Mucosa of gallbladder (tissue), 1 donor: ENCODE results near the gene ABCF2. TPM values are rescaled to one million over a fixed set of nuclear protein-coding genes. Genes with fewer than 3 reads are reported as not detected.

ENCODE experiments used
- DNase-seq: peaks from one replicate; pipeline ENCODE4 v3.0.0-alpha.2; 2020; ENCODE audit warnings: low spot score
- total RNA-seq: library from RNA; stranded (reverse); gene quantifications from one replicate; pipeline ENCODE4 v1.2.1, GENCODE V29; 2021
- donor health status: DM: no; HTN: no; CAD: no.

Gene ABCF2
- total RNA-seq, 1 donor from 2014 or later, result 25.3 TPM

DNA sequence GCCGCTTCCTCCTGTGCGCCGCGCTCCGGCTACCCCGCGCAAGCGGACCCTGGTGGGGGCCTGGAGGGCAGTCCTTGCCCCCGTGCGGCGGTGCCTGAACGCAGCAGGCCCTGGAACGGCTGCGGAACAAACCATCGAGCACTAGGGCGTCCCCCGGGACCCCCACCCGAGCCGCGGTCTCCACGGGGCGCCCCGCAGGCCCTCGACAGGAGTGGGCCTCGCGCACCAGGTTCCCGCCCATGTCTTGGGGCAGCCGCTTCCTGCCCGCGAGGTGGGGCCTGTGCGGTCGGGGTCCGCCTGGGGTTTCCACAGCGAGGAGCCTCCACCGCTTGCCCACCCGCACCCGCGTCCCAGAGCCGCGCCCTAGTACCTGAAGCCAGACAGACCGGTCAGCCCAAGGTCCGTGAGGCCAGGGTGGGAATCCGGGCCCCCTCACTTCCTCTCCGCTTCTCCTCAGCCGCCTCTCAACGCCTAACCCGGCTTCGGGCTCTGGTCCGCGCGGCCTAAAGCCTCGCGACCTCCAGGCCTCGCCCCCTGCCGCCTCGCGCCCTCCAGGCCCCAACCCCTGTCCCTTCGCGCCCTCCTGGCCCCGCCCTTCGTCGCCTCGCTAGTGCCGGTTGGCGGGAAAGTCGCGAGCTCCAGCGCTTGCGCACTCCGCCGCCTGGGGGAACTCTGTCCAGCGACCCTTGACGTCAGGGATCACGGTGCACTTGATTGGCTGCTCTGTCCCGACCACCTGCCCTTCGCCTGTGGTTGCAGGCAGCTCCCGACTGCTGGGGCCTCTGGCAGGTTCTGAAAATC is 52.6 kb downstream of the ABCF2 start:
- peak; percentile 31 for DNase-seq

DNA sequence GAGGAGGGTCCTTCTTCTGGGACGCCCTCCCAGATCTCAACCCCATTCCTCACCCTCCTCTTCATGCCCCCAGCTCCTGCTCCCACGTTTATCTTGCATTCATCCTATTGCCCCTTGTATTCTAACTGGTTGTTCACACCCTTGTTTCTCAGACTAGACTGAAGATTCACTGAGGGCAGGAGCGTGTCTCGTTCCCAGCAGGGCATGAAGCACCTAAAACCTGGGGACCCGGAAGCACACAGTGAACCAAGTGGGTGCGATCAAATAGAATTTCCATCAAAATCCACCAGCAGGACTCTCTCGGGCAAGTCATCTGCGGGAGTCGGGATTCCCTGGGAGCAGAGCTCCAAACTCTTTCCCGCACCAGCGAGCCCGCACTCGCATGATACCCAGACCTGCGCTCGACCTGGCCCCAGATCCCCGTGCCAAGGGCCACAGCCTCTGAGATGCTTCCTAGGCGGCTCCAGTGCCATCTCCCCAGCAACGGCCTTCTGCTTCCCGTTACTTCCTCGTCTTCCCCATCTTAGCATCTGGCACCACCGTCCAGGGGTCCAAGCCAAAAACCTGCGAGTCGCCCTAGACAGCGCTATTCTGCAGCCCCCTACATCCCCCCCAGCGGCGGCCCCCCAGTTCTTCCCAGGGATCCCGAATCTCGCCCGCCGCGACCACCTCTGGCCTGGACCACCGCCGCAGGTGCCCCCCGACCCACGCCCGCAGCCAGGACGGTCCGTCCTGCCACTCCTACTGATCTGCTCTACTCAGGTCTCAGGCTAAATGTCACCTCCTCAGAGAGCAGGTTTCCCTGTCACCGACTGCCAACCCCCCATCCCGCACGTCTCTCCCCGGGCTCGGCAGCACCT is 53.4 kb downstream of the ABCF2 start:
- no peak for DNase-seq

DNA sequence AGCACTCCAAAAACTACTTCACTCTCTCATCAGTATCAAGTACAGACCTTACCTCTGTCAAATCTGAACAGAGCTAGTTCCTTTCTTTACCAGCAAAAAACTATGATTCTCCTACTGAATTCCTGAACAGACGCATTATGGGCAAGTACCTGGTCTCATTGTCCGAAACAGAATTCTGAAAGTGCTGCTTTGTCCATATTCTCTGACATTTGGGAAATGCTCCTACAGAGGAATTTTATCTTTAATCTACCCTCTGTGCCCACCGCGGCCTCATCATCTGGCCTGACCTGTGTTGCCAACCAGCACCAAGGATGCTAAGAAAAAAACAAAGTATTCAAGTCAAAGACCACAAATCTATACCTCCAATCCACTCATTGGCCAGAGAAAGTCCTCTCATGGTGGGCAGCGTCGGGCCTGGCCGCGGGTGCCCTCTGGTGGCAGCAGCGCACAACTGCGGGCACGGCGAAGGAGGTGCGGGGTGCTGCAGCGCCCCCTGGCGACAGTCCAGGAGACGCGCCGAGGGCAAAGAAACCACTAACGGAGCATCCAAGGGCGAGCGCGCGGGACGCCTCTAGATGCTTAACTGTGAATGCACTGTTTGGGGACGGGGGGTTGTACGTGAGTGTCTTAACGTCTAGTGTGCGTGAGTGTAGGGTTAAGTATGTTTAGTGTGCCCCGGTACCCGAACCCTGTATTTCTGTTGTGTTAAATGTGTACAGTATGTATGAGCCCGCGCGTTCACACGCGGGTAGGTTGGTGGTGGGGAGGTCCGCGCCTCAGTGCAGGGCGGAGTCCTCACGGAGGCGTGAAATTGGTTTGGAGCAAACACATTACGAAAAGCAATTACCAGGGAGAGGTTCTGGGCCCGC is 54.5 kb downstream of the ABCF2 start:
- DNase-seq, result peak; percentile 76

DNA sequence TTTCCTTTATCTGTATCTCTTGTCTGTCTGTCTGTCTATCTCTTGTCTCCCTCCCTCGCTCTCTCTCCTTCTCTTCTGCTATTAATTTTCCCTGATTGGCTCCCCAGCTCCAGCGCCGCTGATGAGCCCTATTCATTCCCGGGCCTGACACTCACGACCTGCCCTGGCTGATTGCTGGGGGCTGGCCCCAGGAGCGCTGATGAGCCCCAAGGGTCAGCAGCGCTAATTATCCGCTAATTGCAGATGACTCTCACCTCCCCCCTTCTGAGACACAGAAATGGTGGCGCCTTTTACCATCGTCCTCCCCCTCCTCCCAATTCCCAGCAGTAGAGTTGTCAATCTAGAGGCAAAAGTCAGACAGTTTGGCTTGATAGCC is 58.2 kb downstream of the ABCF2 start:
- no peak for DNase-seq

DNA sequence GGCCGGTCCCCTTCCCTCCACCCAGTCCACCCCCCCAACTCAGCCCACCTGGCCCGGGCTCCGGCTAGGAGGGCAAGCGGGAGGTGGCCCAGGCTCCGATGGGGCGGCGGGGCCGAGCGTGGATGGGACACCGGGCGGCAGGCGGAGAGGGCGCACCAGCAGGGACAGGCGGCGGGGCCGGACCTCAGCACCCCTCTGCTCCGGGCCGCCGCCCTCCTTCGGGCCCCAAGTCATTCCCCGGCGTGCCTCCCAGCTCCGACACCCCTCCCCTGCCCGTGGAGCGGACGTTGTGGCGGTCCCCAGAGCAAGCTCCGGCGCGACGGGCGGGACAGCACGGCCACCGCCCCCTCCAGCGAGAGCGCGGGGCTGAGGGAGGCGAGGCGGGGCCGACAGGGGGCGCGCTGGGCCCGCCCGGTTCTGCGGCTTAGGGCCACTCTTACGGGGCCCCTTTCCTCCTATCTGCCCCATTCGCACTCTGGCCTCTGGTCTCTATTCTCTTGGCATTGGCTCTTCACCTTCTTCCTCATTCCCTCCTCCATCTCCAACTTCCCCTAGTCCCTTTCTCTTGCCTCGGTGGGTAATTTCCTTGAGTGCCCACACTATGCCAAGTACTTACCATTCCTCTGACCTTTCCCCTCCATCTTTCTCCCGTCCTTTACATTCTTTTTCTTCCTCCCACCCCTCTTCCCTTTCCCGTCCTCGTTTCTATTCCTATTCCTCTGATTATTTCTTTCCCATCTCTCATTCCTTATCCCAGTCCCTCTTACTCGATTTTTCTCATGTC is 58.8 kb downstream of the ABCF2 start:
- DNase-seq, result no peak

DNA sequence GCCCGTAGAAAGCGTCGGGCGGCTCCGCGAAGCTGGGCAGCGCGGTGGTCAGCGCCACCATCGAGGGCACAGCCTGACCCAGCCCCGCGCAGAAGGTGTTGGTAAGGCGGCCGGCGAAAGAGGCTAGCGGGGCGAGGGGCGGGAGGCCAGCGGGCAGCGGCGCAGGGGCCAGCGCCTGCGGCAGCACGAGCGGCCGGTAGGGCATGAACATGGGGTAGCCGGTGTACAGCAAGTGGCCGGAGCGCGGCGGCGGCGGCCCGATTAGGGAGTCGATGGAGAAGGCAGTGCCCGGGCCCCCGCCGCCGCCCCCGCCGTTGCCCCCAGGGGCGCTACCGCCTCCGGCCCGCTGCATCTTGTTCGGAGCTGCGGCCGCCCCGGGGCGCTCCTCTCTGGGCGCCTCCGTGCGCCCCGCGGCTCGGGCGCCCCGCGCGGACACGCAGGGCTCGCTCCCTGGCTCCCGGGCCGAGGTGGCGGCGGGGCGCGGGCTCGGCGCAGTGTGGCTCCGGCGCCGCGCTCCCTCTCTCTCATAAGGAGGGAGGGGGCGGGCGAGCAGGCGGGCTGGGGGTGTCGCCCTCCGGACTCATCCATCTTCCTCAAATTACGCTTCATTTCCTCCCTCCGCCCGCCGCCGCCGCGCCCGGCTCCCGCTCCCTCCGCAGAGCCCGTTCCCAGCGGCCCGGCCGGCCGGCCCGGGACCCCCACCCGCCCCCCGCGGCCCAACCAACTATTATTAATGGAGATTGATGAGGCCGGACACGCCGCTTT is 59.6 kb downstream of the ABCF2 start, which contains the start of gene GBX1:
Gene GBX1, minus strand, starts transcription at position 498 of the 765 bp plus-strand sequence. Its CDS starts 146 bp downstream, at position 352.
- no peak for DNase-seq

DNA sequence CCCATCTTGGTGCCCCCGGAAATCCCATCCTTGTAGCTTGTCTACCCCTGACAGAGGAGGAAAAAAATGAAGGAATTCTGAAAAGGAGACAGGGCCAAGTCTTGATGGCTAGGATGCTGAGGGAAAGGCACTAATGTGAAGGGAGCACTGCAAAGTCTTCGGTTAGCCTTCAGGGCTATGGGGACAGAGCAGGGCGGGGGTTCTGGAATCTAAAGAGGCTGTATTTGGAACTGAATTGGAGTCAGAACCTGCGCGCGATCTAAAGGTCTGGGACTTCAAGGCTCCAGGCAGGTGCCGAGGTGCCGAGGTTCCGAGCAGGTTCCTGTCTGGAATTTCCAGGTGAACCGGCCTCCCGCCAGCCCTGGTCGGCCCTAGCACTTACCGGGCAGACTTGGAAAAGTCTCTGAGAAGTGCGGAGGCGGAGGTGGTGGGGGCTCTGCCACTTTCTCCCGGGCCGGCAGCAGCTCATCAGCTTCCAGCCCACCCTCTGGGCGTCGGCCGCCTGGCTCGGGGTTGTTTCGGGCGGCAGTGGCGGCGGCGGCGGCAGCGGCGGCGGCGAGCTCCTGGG is 60.3 kb downstream of the ABCF2 start:
- no peak for DNase-seq

Other genes starting within 250 kb of the ABCF2 start
- gene KCNH2, start 248.9 kb downstream of the ABCF2 start, total RNA-seq, result 49.4 TPM
- gene NOS3, start 236.2 kb downstream of the ABCF2 start, total RNA-seq, result 12.6 TPM
- 1.2 TPM for gene ATG9B, start 202.7 kb downstream of the ABCF2 start, total RNA-seq
- gene ABCB8, start 198.8 kb downstream of the ABCF2 start, total RNA-seq, result 43.9 TPM
- gene ASIC3, start 178.7 kb downstream of the ABCF2 start, total RNA-seq, result 4.4 TPM
- gene CDK5, start 169.3 kb downstream of the ABCF2 start, total RNA-seq, result 15.9 TPM
- 193 TPM for gene SLC4A2, start 167.6 kb downstream of the ABCF2 start, total RNA-seq
- 121 TPM for gene FASTK, start 146.4 kb downstream of the ABCF2 start, total RNA-seq
- gene TMUB1, start 143.7 kb downstream of the ABCF2 start, total RNA-seq, result 69.1 TPM
- 98.4 TPM for gene AGAP3, start 140.7 kb downstream of the ABCF2 start, total RNA-seq
- not detected for gene GBX1, start 59.5 kb downstream of the ABCF2 start, total RNA-seq
- gene ASB10, start 40.0 kb downstream of the ABCF2 start, total RNA-seq, result not detected
- gene H2BK1, start 16.7 kb downstream of the ABCF2 start, total RNA-seq, result not detected
- 52.3 TPM for gene CHPF2, start 5.3 kb upstream of the ABCF2 start, total RNA-seq
- 56.3 TPM for gene SMARCD3, start 21.5 kb upstream of the ABCF2 start, total RNA-seq
- 52.4 TPM for gene NUB1, start 114.6 kb upstream of the ABCF2 start, total RNA-seq
- gene WDR86, start 182.8 kb upstream of the ABCF2 start, total RNA-seq, result 2.9 TPM
- 0.43 TPM for gene CRYGN, start 212.9 kb upstream of the ABCF2 start, total RNA-seq